T47D (cell line): Measurements from ENCODE around the gene CBL.

ENCODE experiments used
- DNase-seq, 2 experiments: peaks; one replicate each; pipeline versions ENCODE4 v3.0.0 to v3.0.0-alpha.2; 2011 to 2012; ENCODE audit warnings: low read depth in 1 of 2, low spot score in 1 of 2
- JUND ChIP-seq: IDR thresholded peaks from 2 replicates; pipeline ENCODE4 v1.6.1; 2012; ENCODE audit warnings: low read depth
- in situ Hi-C: cut with HindIII; loops from 2 replicates; pipeline ENCODE4 v1.10.0; 2016; ENCODE audit warnings: low sequenced_read_pairs, low pct_unique_long_range_greater_than_20kb

CBL gene

GRCh38 chr11:119267645-119268044, 61.5 kb downstream of the CBL start:
- DNase-seq: no peak
- no peak for TF ChIP-seq JUND
- in situ Hi-C loops: no loop called here

DNA sequence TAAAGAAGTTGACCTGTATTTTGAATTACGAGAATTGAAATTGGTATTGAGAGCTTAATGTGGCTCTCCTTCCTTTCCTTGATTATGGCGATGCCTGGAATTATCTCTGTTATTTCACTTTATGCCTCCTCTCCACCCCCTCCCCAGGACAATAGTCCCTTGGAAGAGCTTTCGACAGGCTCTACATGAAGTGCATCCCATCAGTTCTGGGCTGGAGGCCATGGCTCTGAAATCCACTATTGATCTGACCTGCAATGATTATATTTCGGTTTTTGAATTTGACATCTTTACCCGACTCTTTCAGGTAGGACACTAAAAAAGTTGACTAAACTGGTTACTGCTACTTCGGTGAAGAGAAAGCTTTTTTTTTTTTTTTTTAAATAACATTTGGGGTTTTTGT, 67.6 kb downstream of the CBL start:
- in situ Hi-C loops: no loop called here
- TF ChIP-seq JUND: no peak
- DNase-seq: no peak

GRCh38 chr11:119277660-119278059, 71.5 kb downstream of the CBL start:
- in situ Hi-C loops: no loop called here
- no peak for TF ChIP-seq JUND
- no peak for DNase-seq

GRCh38 chr11:119282495-119282894, 76.4 kb downstream of the CBL start:
- no peak for TF ChIP-seq JUND
- no peak for DNase-seq
- in situ Hi-C loops: no loop called here

DNA sequence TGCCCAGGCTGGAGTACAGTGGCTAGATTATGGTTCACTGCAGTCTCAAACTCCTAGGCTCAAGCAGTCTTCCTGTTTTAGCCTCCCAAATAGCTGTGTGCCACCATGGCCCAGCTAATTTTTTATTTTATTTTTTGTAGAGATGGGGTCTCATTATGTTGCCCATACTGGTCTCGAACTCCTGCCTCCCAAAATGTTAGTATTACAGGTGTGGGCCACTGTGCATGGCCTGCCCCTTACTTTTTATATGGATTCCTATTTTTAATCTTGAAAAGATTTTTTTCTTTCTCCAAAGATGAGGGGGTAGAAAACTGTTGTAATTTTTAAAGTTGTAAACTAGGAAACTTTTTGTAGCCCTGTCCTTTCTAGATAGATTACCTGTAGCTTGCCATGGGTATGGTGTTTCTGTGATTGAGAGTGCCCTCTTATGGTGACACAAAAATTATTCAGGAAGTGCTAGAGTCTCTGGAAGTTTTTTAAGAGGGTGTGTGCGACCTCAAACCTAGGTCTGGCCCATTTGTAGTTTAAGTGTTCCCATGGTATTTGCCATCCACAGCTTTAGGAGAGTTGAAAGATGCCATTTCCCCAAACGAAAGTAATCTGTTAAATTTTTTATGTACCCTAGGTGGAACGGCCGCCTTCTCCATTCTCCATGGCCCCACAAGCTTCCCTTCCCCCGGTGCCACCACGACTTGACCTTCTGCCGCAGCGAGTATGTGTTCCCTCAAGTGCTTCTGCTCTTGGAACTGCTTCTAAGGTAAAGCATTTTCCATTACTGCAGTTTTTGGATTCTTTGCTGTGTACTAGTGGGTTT, 78.4 kb downstream of the CBL start:
- no peak for TF ChIP-seq JUND
- in situ Hi-C loops: no loop called here
- DNase-seq: peak; percentile 66 to 79

DNA sequence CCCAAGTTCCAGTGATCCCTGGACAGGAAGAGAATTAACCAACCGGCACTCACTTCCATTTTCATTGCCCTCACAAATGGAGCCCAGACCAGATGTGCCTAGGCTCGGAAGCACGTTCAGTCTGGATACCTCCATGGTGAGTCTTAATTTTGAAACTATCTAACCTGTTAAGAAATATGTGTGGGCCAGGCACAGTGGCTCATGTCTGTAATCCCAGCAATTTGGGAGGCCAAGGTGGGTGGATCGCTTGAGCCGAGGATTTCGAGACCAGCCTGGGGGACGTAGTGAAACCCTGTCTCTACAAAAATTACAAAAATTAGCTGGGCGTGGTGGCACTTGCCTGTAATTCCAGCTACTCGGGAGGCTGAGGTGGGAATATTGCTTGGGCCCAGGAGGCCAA, 79.3 kb downstream of the CBL start:
- TF ChIP-seq JUND: no peak
- in situ Hi-C loops: no loop called here
- no peak for DNase-seq

GRCh38 chr11:119288219-119288618, 82.1 kb downstream of the CBL start:
- TF ChIP-seq JUND: no peak
- no peak for DNase-seq
- in situ Hi-C loops: no loop called here

DNA sequence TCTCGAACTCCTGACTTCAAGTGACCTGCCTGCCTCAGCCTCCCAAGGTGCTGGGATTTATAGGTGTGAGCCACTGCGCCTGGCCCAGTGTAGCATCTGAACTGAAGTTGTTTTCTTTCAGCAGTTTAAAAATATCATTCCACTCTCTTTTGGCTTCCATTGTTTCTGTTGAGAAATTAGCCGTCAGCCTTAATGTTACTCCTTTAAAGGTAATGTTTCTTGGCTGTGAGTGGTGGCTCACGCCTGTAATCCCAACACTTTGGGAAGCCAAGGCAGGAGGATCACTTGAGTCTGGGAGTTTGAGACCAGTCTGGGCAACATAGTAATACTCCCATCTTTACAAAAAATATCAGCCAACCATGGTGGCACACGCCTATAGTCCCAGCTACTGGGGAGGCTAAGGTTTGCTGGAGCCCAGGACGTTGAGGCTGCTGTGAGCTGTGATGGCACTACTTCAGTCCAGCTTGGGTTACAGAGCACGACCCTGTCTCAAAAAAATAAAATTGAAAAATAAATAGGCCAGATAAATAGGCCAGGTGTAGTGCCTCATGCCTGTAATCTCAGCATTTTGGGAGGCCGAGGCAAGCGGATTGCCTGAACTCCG, 84.9 kb downstream of the CBL start:
- no peak for TF ChIP-seq JUND
- in situ Hi-C loops: no loop called here
- DNase-seq: no peak

GRCh38 chr11:119293461-119293860, 87.3 kb downstream of the CBL start:
- DNase-seq: no peak
- in situ Hi-C loops: no loop called here
- TF ChIP-seq JUND: no peak

- TF ChIP-seq JUND: no peak
- in situ Hi-C loops: no loop called here
- DNase-seq: peak in 1 of 2 experiments; percentile 51
Observed at GRCh38 chr11:119295178-119295577, 89.0 kb downstream of the CBL start.

GRCh38 chr11:119297938-119298337, 91.8 kb downstream of the CBL start:
- DNase-seq: no peak
- in situ Hi-C loops: no loop called here
- no peak for TF ChIP-seq JUND

DNA sequence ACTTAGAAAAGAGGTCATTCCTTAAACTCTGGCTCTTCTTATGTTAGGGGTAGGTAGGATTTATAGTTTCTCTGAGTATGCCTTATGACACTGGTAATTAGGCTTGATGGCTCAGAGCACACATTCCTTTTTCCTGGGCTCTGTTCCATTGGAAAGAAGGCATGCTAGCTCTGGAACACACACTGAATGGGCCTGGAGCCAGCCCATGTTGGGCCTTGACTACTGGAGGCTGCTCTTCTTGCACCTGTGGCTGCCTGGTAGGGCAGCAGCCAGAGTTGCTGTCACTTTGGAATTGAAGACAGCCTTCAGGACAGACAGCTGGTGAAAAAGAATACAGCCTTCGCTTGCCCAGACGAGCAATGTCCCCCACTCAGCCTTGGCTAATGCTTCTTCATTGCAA, 92.6 kb downstream of the CBL start:
- no peak for DNase-seq
- no peak for TF ChIP-seq JUND
- in situ Hi-C loops: no loop called here

DNA sequence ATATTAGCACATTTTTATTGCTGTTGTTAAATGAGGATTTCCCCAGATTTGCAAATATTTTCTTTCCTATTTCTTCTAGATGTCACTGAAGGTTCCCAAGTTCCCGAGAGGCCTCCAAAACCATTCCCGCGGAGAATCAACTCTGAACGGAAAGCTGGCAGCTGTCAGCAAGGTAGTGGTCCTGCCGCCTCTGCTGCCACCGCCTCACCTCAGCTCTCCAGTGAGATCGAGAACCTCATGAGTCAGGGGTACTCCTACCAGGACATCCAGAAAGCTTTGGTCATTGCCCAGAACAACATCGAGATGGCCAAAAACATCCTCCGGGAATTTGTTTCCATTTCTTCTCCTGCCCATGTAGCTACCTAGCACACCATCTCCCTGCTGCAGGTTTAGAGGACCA, 93.3 kb downstream of the CBL start:
- no peak for TF ChIP-seq JUND
- DNase-seq: no peak

More for the DNA sequence above, 93.3 kb downstream of the CBL start:
- in situ Hi-C loops: no loop called here
